Pancreas (tissue), 10 donors: ENCODE data around the gene LARGE2. TPM values are rescaled to one million over a fixed set of nuclear protein-coding genes. Genes with fewer than 3 reads are reported as not detected.
A peak's percentile ranks its signal among the peaks of the same experiment; 100 is the strongest.
"Not testable (repeated sequence)": the region's sequence is repeated elsewhere in the genome, so short reads cannot be mapped to it uniquely, and the experiment has no call there.

Experiments
- ATAC-seq, 4 donors: fragments of 200-7000 bp; cut with Tn5 transposase; one replicate each; pipeline versions ENCODE4 v1.8.0 to v1.9.1; 2020; ENCODE audit warnings: mild to moderate bottlenecking in 4 of 4, moderate library complexity in 4 of 4
- DNase-seq, 6 donors: peaks; one replicate each; pipeline ENCODE4 v3.0.0-alpha.2; 2020
- FAIRE-seq: peaks from 2 replicates; lab custom pipeline; 2012; peaks lifted over from hg19 to GRCh38; lab: Jason Lieb, UNC
- H3K27ac ChIP-seq, 4 donors: fragments of 200-600 bp; sonication (generic); 1 replicate in 3 of 4; 2 replicates in 1 of 4; pipeline versions ENCODE4 v1.5.0 to v1.8.0; 2020
- H3K27me3 ChIP-seq, 4 donors: fragments of 200-600 bp; one replicate each; pipeline ENCODE4 v1.8.0; 2021
- H3K36me3 ChIP-seq, 3 donors: fragments of 200-600 bp; sonication (generic) in 1 of 3; one replicate each; pipeline versions ENCODE4 v1.5.0 to v1.8.0; 2020 to 2021
- H3K4me1 ChIP-seq, 3 donors: fragments of 200-600 bp; one replicate each; pipeline ENCODE4 v1.8.0; 2021
- H3K4me3 ChIP-seq, 4 donors: fragments of 200-600 bp; sonication (generic) in 2 of 4; one replicate each; pipeline versions ENCODE4 v1.5.0 to v1.8.0; 2020 to 2021
- H3K9me3 ChIP-seq, 4 donors: fragments of 200-600 bp; one replicate each; pipeline ENCODE4 v1.8.0; 2021
- WGBS, 2 donors: extraction: QIAGEN DNeasy Blood & Tissue Kit; methylation state at CpG; one replicate each; pipeline ENCODE4 v1.1.7; 2013; 5-methylcytosine and 5-hydroxymethylcytosine counted together
- intact Hi-C, 3 donors: fragments of 100-400 bp; cut with DNase I; formaldehyde crosslinking; loops; one replicate each; pipeline versions ENCODE4 v1.11.1 to v1.14.2; 2022
- polyA plus RNA-seq, 2 donors: library from polyadenylated mRNA; stranded (reverse); fragments of 200-250 nt; gene quantifications; one replicate each; pipeline ENCODE4 v1.2.3, GENCODE V29; 2013
- total RNA-seq, 6 donors: library from RNA; stranded (reverse); fragmentation: NEBNext Ultra II Directional in 4 of 6; extraction: Animal tissue kit (Norgen Biotek cat#: 25700) in 4 of 6; gene quantifications; one replicate each; pipeline versions ENCODE4 v1.2.1 to v1.2.4, GENCODE V29; 2021 to 2023
- TF ChIP-seq, protein P1 (sequence below), 4 donors: fragments of 200-600 bp; sonication (generic) in 3 of 4; IDR thresholded peaks; one replicate each; pipeline versions ENCODE4 v1.5.0 to v1.8.0; 2021; ENCODE audit warnings: antibody characterized with exemption in 4 of 4
- donor health status: healthy with polysubstance abuse.
- donor health status: DM: no; HTN: no; CAD: no; lungs with moderate emphysema.
- donor health status: DM: no; HTN: no; CAD: no.
- donor health status: control.
- donor health status: control.
- donor health status: Bipolar disorder and iron deficiency.
- donor health status: DM: yes; HTN: yes; CAD: no.
- donor health status: DM: no; HTN: no; CAD: no.
- donor health status: DM: no; HTN: no; CAD: no.
- donor health status: DM: yes; HTN: yes; CAD: no.

Gene LARGE2
- total and polyA plus RNA-seq, 8 donors, result 9.0 to 48.4 (median 18.2) TPM

DNA sequence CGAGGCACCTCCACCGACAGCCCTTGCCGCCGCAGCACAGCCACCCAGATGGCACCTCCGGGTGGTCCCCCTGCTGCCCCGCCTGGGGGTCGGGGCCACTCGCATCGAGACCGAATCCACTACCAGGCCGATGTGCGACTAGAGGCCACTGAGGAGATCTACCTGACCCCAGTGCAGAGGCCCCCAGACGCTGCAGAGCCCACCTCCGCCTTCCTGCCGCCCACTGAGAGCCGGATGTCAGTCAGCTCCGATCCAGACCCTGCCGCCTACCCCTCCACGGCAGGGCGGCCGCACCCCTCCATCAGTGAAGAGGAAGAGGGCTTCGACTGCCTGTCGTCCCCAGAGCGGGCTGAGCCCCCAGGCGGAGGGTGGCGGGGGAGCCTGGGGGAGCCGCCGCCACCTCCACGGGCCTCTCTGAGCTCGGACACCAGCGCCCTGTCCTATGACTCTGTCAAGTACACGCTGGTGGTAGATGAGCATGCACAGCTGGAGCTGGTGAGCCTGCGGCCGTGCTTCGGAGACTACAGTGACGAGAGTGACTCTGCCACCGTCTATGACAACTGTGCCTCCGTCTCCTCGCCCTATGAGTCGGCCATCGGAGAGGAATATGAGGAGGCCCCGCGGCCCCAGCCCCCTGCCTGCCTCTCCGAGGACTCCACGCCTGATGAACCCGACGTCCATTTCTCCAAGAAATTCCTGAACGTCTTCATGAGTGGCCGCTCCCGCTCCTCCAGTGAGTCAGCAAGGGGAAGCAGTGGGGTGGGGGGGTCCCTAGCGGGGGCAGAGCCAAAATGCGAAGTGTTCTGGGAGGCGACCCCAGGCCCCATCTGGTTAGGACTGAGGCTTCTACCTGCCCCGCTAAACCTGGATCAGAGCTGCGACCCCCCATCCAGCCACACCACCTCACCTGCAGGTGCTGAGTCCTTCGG is 19.7 kb upstream of the LARGE2 start:
- no peaks in the 10 kb centered on the region for H3K9me3 ChIP-seq
- WGBS, 2 donors, result 92 to 95% methylated on average over 50 to 56 of the region's 56 CpGs
- H3K4me1 ChIP-seq, result peaks cover 19 to 37% (median 23%) of the 10 kb centered on the region in 3 donors
- intact Hi-C loops, result no loop called here
- H3K36me3 ChIP-seq, result peaks cover 0 to 14% (median 3%) of the 10 kb centered on the region in 3 donors
- DNase-seq (peak in 2 of 6 donors; percentile 48 to 72), FAIRE-seq (no peak), ATAC-seq (no peak)
- H3K4me3 ChIP-seq, result no peak overlapping the region
- no peaks in the 10 kb centered on the region for H3K27me3 ChIP-seq
- H3K27ac ChIP-seq, result no peak overlapping the region
- TF ChIP-seq, protein P1, sequence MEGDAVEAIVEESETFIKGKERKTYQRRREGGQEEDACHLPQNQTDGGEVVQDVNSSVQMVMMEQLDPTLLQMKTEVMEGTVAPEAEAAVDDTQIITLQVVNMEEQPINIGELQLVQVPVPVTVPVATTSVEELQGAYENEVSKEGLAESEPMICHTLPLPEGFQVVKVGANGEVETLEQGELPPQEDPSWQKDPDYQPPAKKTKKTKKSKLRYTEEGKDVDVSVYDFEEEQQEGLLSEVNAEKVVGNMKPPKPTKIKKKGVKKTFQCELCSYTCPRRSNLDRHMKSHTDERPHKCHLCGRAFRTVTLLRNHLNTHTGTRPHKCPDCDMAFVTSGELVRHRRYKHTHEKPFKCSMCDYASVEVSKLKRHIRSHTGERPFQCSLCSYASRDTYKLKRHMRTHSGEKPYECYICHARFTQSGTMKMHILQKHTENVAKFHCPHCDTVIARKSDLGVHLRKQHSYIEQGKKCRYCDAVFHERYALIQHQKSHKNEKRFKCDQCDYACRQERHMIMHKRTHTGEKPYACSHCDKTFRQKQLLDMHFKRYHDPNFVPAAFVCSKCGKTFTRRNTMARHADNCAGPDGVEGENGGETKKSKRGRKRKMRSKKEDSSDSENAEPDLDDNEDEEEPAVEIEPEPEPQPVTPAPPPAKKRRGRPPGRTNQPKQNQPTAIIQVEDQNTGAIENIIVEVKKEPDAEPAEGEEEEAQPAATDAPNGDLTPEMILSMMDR (IDR thresholded peaks at IDR 0.05), result no peak

DNA sequence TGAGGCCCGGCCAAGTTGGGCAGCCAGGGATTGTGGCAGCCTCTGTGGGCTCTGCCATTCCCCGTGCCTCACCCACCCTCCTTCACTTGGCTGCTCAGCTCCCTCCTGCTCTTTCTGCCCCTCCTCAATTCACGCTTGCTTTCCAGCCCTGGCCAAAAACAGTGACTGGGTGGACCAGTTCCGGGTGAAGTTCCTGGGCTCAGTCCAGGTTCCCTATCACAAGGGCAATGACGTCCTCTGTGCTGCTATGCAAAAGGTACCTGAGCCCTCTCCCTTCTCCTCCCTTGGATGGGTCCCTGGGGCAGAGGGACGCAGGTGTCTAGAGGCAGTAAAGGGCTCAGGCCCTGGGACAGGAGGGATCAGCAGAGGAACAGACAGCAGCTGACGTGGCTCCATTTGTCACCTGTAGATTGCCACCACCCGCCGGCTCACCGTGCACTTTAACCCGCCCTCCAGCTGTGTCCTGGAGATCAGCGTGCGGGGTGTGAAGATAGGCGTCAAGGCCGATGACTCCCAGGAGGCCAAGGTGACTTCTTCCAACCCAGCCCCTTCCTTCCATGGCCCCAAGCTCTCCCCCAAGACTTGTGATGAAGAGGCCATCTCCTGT is 18.0 kb upstream of the LARGE2 start:
- WGBS, 2 donors, result 47 to 49% methylated on average over 15 of the region's 15 CpGs
- Histone ChIP-seq H3K9me3 (no peaks in the 10 kb centered on the region), H3K36me3 (peaks cover 0 to 15% (median 3%) of the 10 kb centered on the region in 3 donors), H3K27ac (peak overlapping the region in 3 of 4 donors; percentile 70 to 87 (median 83)), H3K4me3 (no peak overlapping the region), H3K4me1 (peaks cover 19 to 34% (median 31%) of the 10 kb centered on the region in 3 donors), H3K27me3 (no peaks in the 10 kb centered on the region)
- no peak for FAIRE-seq
- TF ChIP-seq, protein P1 (IDR thresholded peaks at IDR 0.05), result no peak
- DNase-seq, result peak in 5 of 6 donors; percentile 45 to 74 (median 68)
- ATAC-seq, result peak in 1 of 4 donors; percentile 4
- intact Hi-C loops, result no loop called here

DNA sequence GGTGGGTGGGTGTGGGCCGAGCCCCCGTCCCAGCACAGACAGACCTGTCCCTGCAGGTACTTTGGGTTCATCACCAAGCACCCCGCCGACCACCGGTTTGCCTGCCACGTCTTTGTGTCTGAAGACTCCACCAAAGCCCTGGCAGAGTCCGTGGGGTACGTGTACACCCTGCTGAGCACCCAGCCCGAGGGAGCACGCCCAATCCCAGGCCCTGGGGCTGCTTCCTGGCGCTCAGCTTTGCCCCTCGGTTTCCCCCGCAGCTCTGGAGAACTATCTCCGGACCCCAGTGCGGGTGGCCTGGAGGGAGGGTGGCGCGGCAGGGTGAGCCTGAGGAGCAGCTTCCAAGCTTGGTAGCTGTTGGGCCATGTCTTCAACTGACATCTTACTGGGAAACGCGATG is 17.4 kb upstream of the LARGE2 start:
- Histone ChIP-seq H3K4me1 (peaks cover 19 to 34% (median 31%) of the 10 kb centered on the region in 3 donors), H3K4me3 (no peak overlapping the region), H3K27ac (peak overlapping the region; percentile 65 to 87 (median 76)), H3K9me3 (no peaks in the 10 kb centered on the region), H3K36me3 (peaks cover 0 to 21% (median 3%) of the 10 kb centered on the region in 3 donors), H3K27me3 (no peaks in the 10 kb centered on the region)
- TF ChIP-seq, protein P1 (IDR thresholded peaks at IDR 0.05), result no peak
- intact Hi-C loops, result no loop called here
- FAIRE-seq, result no peak
- WGBS, 2 donors, result 85 to 88% methylated on average over 19 of the region's 19 CpGs
- peak in 2 of 6 donors; percentile 34 to 80 for DNase-seq
- no peak for ATAC-seq

DNA sequence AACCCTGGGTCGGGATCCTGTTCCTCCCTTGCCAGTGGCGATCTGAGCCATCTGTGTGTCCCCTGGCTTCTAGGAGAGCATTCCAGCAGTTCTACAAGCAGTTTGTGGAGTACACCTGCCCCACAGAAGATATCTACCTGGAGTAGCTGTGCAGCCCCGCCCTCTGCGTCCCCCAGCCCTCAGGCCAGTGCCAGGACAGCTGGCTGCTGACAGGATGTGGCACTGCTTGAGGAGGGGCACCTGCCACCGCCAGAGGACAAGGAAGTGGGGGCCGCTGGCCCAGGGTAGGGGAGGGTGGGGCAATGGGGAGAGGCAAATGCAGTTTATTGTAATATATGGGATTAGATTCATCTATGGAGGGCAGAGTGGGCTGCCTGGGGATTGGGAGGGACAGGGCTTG is 16.9 kb upstream of the LARGE2 start:
- Histone ChIP-seq H3K36me3 (peaks cover 0 to 25% (median 7%) of the 10 kb centered on the region in 3 donors), H3K4me1 (peaks cover 19 to 34% (median 31%) of the 10 kb centered on the region in 3 donors), H3K27ac (peak overlapping the region; percentile 65 to 87 (median 76))
- H3K4me3 ChIP-seq, H3K9me3 ChIP-seq, FAIRE-seq, intact Hi-C loops, H3K27me3 ChIP-seq: not testable (repeated sequence)
- DNase-seq, result peak in 4 of 6 donors; percentile 56 to 82 (median 68)
- 28 to 54% methylated on average over 6 of the region's 6 CpGs for WGBS, 2 donors
- peak; percentile 8 to 29 (median 17) for ATAC-seq

DNA sequence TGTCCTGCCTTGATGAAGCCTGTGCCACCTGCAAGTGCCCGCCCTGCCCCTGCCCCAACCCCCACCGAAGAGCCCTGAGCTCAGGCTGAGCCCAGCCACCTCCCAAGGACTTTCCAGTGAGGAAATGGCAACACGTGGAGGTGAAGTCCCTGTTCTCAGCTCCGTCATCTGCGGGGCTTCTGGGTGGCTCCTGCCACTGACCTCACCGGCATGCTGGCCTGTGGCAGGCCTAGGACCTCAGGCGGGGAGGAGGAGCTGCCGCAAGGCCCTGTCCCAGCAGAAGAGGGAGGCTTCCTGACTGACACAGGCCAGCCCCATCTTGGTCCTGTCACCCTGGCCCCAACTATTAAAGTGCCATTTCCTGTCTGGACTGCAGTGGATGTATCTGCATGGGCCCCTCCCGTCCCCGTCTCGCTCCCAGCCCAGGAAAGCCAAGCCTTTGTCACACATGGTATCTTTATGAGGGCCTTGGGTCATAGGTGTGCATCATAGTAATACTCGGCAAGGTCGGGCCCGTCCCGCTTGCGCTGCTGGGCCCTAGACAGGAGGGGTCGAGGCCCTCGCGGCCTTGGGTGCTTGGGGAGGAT is 16.3 kb upstream of the LARGE2 start:
- Histone ChIP-seq H3K4me3 (no peak overlapping the region), H3K4me1 (peaks cover 19 to 34% (median 31%) of the 10 kb centered on the region in 3 donors), H3K36me3 (peaks cover 5 to 31% (median 8%) of the 10 kb centered on the region in 3 donors), H3K27me3 (no peaks in the 10 kb centered on the region), H3K9me3 (no peaks in the 10 kb centered on the region), H3K27ac (peak overlapping the region; percentile 70 to 87 (median 80))
- TF ChIP-seq, protein P1 (IDR thresholded peaks at IDR 0.05), result no peak
- ATAC-seq (peak; percentile 76 to 85 (median 83)), FAIRE-seq (no peak), DNase-seq (peak; percentile 79 to 96 (median 94))
- WGBS, 2 donors, result 27 to 40% methylated on average over 19 of the region's 19 CpGs
- intact Hi-C loops, result no loop called here
